Nephron progenitor cell (in vitro differentiated cells): ENCODE measurements around the gene RASSF9.

Experiments used
- DNase-seq: peaks from one replicate; pipeline ENCODE4 v3.0.0; 2021
- H3K27ac Mint-ChIP-seq: 2 replicates; pipeline ENCODE4 v1.8.0; 2021; ENCODE audit warnings: mild to moderate bottlenecking, moderate library complexity, mixed read lengths
- H3K27me3 Mint-ChIP-seq: 2 replicates; pipeline ENCODE4 v1.8.0; 2021; ENCODE audit warnings: mild to moderate bottlenecking, low read depth, mixed read lengths; ENCODE audit not compliant: poor library complexity
- H3K36me3 Mint-ChIP-seq: 2 replicates; pipeline ENCODE4 v1.8.0; 2021; ENCODE audit warnings: low read depth, mixed read lengths
- H3K4me1 Mint-ChIP-seq: 2 replicates; pipeline ENCODE4 v1.8.0; 2021; ENCODE audit warnings: mixed read lengths
- H3K4me3 Mint-ChIP-seq: 2 replicates; pipeline ENCODE4 v1.8.0; 2021; ENCODE audit warnings: mild to moderate bottlenecking, moderate library complexity, mixed read lengths
- H3K9me3 Mint-ChIP-seq: 2 replicates; pipeline ENCODE4 v1.8.0; 2021; ENCODE audit warnings: mild to moderate bottlenecking, moderate library complexity, mixed read lengths
- CTCF ChIP-seq: fragments of 200-600 bp; sonication (generic); IDR thresholded peaks from 2 replicates; pipeline ENCODE4 v1.5.0; 2021; ENCODE audit warnings: antibody characterized with exemption

Gene RASSF9

GRCh38 chr12:85820101-85820500 lies 16.1 kb downstream of the RASSF9 start:
- no peak overlapping the region for H3K4me3 Mint-ChIP-seq
- no peaks in the 10 kb centered on the region for H3K9me3 Mint-ChIP-seq
- no peak for DNase-seq
- H3K27me3 Mint-ChIP-seq: no peaks in the 10 kb centered on the region
- no peaks in the 10 kb centered on the region for H3K4me1 Mint-ChIP-seq
- no peak for TF ChIP-seq CTCF
- H3K36me3 Mint-ChIP-seq: no peaks in the 10 kb centered on the region
- no peak overlapping the region for H3K27ac Mint-ChIP-seq

- no peaks in the 10 kb centered on the region for H3K27me3 Mint-ChIP-seq
- H3K9me3 Mint-ChIP-seq: no peaks in the 10 kb centered on the region
- no peaks in the 10 kb centered on the region for H3K4me1 Mint-ChIP-seq
- H3K36me3 Mint-ChIP-seq: no peaks in the 10 kb centered on the region
- no peak overlapping the region for H3K4me3 Mint-ChIP-seq
- H3K27ac Mint-ChIP-seq: no peak overlapping the region
- no peak for TF ChIP-seq CTCF
- no peak for DNase-seq
Measured at GRCh38 chr12:85814741-85815140, 21.5 kb downstream of the RASSF9 start.

GRCh38 chr12:85814071-85814470 lies 22.1 kb downstream of the RASSF9 start:
- TF ChIP-seq CTCF: no peak
- H3K4me3 Mint-ChIP-seq: no peak overlapping the region
- H3K27ac Mint-ChIP-seq: no peak overlapping the region
- DNase-seq: no peak
- H3K27me3 Mint-ChIP-seq: no peaks in the 10 kb centered on the region
- no peaks in the 10 kb centered on the region for H3K9me3 Mint-ChIP-seq
- H3K4me1 Mint-ChIP-seq: no peaks in the 10 kb centered on the region
- no peaks in the 10 kb centered on the region for H3K36me3 Mint-ChIP-seq

- no peaks in the 10 kb centered on the region for H3K9me3 Mint-ChIP-seq
- H3K27ac Mint-ChIP-seq: no peak overlapping the region
- no peaks in the 10 kb centered on the region for H3K4me1 Mint-ChIP-seq
- peaks cover 2% of the 10 kb centered on the region for H3K27me3 Mint-ChIP-seq
- no peak overlapping the region for H3K4me3 Mint-ChIP-seq
- H3K36me3 Mint-ChIP-seq: no peaks in the 10 kb centered on the region
- TF ChIP-seq CTCF: no peak
- DNase-seq: no peak
Measured at GRCh38 chr12:85809500-85809899, 26.7 kb downstream of the RASSF9 start.

- no peak overlapping the region for H3K4me3 Mint-ChIP-seq
- no peaks in the 10 kb centered on the region for H3K36me3 Mint-ChIP-seq
- no peak for DNase-seq
- no peak for TF ChIP-seq CTCF
- H3K4me1 Mint-ChIP-seq: no peaks in the 10 kb centered on the region
- H3K27me3 Mint-ChIP-seq: peaks cover 2% of the 10 kb centered on the region
- H3K27ac Mint-ChIP-seq: no peak overlapping the region
- H3K9me3 Mint-ChIP-seq: no peaks in the 10 kb centered on the region
Measured at GRCh38 chr12:85807730-85808129, 28.5 kb downstream of the RASSF9 start.

GRCh38 chr12:85805654-85806053 lies 30.6 kb downstream of the RASSF9 start:
- Mint-ChIP-seq H3K4me1 (no peaks in the 10 kb centered on the region), H3K4me3 (no peak overlapping the region), H3K36me3 (no peaks in the 10 kb centered on the region), H3K9me3 (no peaks in the 10 kb centered on the region), H3K27ac (no peak overlapping the region), H3K27me3 (peaks cover 2% of the 10 kb centered on the region)
- no peak for DNase-seq
- no peak for TF ChIP-seq CTCF
